Tibial artery (tissue), 4 donors: ENCODE measurements around the gene ERMN.

Source experiments
- DNase-seq, 2 donors: peaks; one replicate each; pipeline ENCODE4 v3.0.0-alpha.2; 2019
- H3K27ac ChIP-seq, 2 donors: fragments of 200-600 bp; sonication (generic) in 1 of 2; 1 replicate in 1 of 2; 2 replicates in 1 of 2; pipeline ENCODE4 v1.5.1; 2018 to 2019; ENCODE audit warnings: mild to moderate bottlenecking in 1 of 2
- H3K27me3 ChIP-seq, 2 donors: fragments of 200-600 bp; sonication (generic) in 1 of 2; one replicate each; pipeline versions ENCODE4 v1.5.1 to v1.6.0; 2016 to 2019
- H3K36me3 ChIP-seq, 3 donors: fragments of 200-600 bp; sonication (generic) in 2 of 3; one replicate each; pipeline ENCODE4 v1.5.1; 2016 to 2019; ENCODE audit warnings: mild to moderate bottlenecking in 2 of 3
- H3K4me1 ChIP-seq, 4 donors: fragments of 200-600 bp; sonication (generic) in 2 of 4; 1 replicate in 3 of 4; 2 replicates in 1 of 4; pipeline ENCODE4 v1.5.1; 2016 to 2019
- H3K4me3 ChIP-seq, 2 donors: fragments of 200-600 bp; sonication (generic) in 1 of 2; 1 replicate in 1 of 2; 2 replicates in 1 of 2; pipeline ENCODE4 v1.5.1; 2018 to 2019; ENCODE audit warnings: mild to moderate bottlenecking in 2 of 2
- H3K9me3 ChIP-seq, 3 donors: fragments of 200-600 bp; sonication (generic) in 1 of 3; one replicate each; pipeline ENCODE4 v1.5.1; 2016 to 2019
- CTCF ChIP-seq, 2 experiments: fragments of 200-600 bp in 1 of 2; fragments of 450-650 bp in 1 of 2; IDR thresholded peaks; one replicate each; pipeline ENCODE4 v1.5.1; 2017 to 2019; ENCODE audit warnings: antibody characterized with exemption in 2 of 2, mild to moderate bottlenecking in 1 of 2, moderate library complexity in 1 of 2
- intact Hi-C: fragments of 100-400 bp; cut with DNase I; formaldehyde crosslinking; loops from one replicate; pipeline ENCODE4 v1.15.0; 2023; ENCODE audit warnings: low total_unique reads

The ERMN gene

GRCh38 chr2:157304811-157305722 lies 20.6 kb downstream of the ERMN start:
- Histone ChIP-seq H3K27me3 (peaks cover 0 to 2% of the 10 kb centered on the region in 2 donors), H3K4me1 (no peaks in the 10 kb centered on the region), H3K4me3 (no peak overlapping the region), H3K9me3 (no peaks in the 10 kb centered on the region), H3K36me3 (no peaks in the 10 kb centered on the region), H3K27ac (no peak overlapping the region)
- TF ChIP-seq CTCF (IDR thresholded peaks at IDR 0.05): no peak
- DNase-seq: no peak
- intact Hi-C loops: no loop called here

GRCh38 chr2:157303612-157304011 lies 22.0 kb downstream of the ERMN start:
- no peak for TF ChIP-seq CTCF (IDR thresholded peaks at IDR 0.05)
- peaks cover 0 to 2% of the 10 kb centered on the region in 2 donors for H3K27me3 ChIP-seq
- no peaks in the 10 kb centered on the region for H3K9me3 ChIP-seq
- DNase-seq: no peak
- no peak overlapping the region for H3K27ac ChIP-seq
- no peaks in the 10 kb centered on the region for H3K36me3 ChIP-seq
- no peaks in the 10 kb centered on the region for H3K4me1 ChIP-seq
- intact Hi-C loops: no loop called here
- H3K4me3 ChIP-seq: no peak overlapping the region

- peaks cover 0 to 2% of the 10 kb centered on the region in 2 donors for H3K27me3 ChIP-seq
- no peak overlapping the region for H3K4me3 ChIP-seq
- no peaks in the 10 kb centered on the region for H3K36me3 ChIP-seq
- TF ChIP-seq CTCF (IDR thresholded peaks at IDR 0.05): peak; percentile 62 to 76
- H3K4me1 ChIP-seq: no peaks in the 10 kb centered on the region
- no peak for DNase-seq
- no peak overlapping the region for H3K27ac ChIP-seq
- intact Hi-C loops: no loop called here
- no peaks in the 10 kb centered on the region for H3K9me3 ChIP-seq
These were observed 23.0 kb downstream of the ERMN start for GRCh38 chr2:157302492-157303099.

- Histone ChIP-seq H3K9me3 (no peaks in the 10 kb centered on the region), H3K4me1 (no peaks in the 10 kb centered on the region), H3K27ac (no peak overlapping the region), H3K4me3 (no peak overlapping the region), H3K27me3 (peaks cover 0 to 2% of the 10 kb centered on the region in 2 donors), H3K36me3 (no peaks in the 10 kb centered on the region)
- TF ChIP-seq CTCF (IDR thresholded peaks at IDR 0.05): no peak
- intact Hi-C loops: no loop called here
- no peak for DNase-seq
These were observed 24.3 kb downstream of the ERMN start for GRCh38 chr2:157301307-157301706.

GRCh38 chr2:157296958-157297357 lies 28.7 kb downstream of the ERMN start:
- no peaks in the 10 kb centered on the region for H3K36me3 ChIP-seq

More at GRCh38 chr2:157296958-157297357, 28.7 kb downstream of the ERMN start:
- DNase-seq: no peak
- Histone ChIP-seq H3K4me3 (no peak overlapping the region), H3K9me3 (no peaks in the 10 kb centered on the region), H3K27me3 (no peaks in the 10 kb centered on the region), H3K27ac (no peak overlapping the region), H3K4me1 (no peaks in the 10 kb centered on the region)
- intact Hi-C loops: loop anchor here (10.0 kb wide), 1 partner anchor 488 kb away; no protein-coding TSS in a partner anchor
- no peak for TF ChIP-seq CTCF (IDR thresholded peaks at IDR 0.05)
